HFFc6 (cell line): ENCODE results near the gene EDEM1. TPM values are rescaled to one million over a fixed set of nuclear protein-coding genes. Genes with fewer than 3 reads are reported as not detected.

Experiments
- DNase-seq: peaks from one replicate; pipeline ENCODE4 v3.0.0-alpha.2; 2018
- H3K27ac Mint-ChIP-seq: 2 replicates; pipeline ENCODE4 v1.8.0; 2020; ENCODE audit warnings: mild to moderate bottlenecking, mixed read lengths
- H3K27me3 Mint-ChIP-seq: 2 replicates; pipeline ENCODE4 v1.8.0; 2021; ENCODE audit warnings: mild to moderate bottlenecking, moderate library complexity, mixed read lengths; ENCODE audit not compliant: insufficient read depth
- H3K36me3 Mint-ChIP-seq: 2 replicates; pipeline ENCODE4 v1.8.0; 2021; ENCODE audit warnings: low read depth, mixed read lengths
- H3K4me1 Mint-ChIP-seq: 2 replicates; pipeline ENCODE4 v1.8.0; 2020; ENCODE audit warnings: low read depth, mixed read lengths
- H3K4me3 Mint-ChIP-seq: 2 replicates; pipeline ENCODE4 v1.8.0; 2020; ENCODE audit warnings: mild to moderate bottlenecking, moderate library complexity, mixed read lengths
- H3K9me3 Mint-ChIP-seq: 2 replicates; pipeline ENCODE4 v1.8.0; 2020; ENCODE audit warnings: mild to moderate bottlenecking, mixed read lengths
- total RNA-seq, 6 experiments: library from RNA; stranded (reverse); fragmentation: NEBNext Ultra II Directional; extraction: Animal tissue kit (Norgen Biotek cat#: 25700); gene quantifications; 2 replicates in 1 of 6; 3 replicates in 5 of 6; pipeline ENCODE4 v1.2.3, GENCODE V29; 2021
- TF ChIP-seq, protein P1 (sequence below): fragments of 200-600 bp; sonication (generic); IDR thresholded peaks from 2 replicates; pipeline ENCODE4 v1.5.0; 2021; ENCODE audit warnings: antibody characterized with exemption, mild to moderate bottlenecking

Gene EDEM1
- total RNA-seq, 6 experiments from 2014 or later: 47.6 to 56.4 (median 52.0) TPM

DNA sequence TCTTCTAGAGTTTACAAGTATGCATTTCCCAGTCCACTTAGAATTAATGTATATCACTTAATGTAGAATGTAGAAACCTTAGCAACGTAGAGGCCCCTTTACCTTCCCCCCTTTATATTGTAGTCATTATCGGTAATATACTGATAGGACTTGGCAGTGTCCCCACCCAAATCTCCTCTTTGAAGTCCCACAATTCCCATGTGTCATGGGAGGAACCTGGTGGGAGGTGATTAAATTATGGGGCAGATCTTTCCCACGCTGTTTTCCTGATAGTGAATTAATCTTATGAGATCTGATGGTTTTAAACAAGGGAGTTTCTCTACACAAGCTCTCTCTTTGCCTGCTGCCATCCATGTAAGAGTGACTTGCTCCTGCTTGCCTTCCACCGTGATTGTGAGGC, 34.4 kb upstream of the EDEM1 start:
- Mint-ChIP-seq H3K36me3 (no peaks in the 10 kb centered on the region), H3K27ac (no peak overlapping the region), H3K4me1 (peaks cover 22% of the 10 kb centered on the region), H3K9me3 (no peaks in the 10 kb centered on the region), H3K27me3 (no peaks in the 10 kb centered on the region), H3K4me3 (no peak overlapping the region)
- DNase-seq: no peak
- TF ChIP-seq, protein P1, sequence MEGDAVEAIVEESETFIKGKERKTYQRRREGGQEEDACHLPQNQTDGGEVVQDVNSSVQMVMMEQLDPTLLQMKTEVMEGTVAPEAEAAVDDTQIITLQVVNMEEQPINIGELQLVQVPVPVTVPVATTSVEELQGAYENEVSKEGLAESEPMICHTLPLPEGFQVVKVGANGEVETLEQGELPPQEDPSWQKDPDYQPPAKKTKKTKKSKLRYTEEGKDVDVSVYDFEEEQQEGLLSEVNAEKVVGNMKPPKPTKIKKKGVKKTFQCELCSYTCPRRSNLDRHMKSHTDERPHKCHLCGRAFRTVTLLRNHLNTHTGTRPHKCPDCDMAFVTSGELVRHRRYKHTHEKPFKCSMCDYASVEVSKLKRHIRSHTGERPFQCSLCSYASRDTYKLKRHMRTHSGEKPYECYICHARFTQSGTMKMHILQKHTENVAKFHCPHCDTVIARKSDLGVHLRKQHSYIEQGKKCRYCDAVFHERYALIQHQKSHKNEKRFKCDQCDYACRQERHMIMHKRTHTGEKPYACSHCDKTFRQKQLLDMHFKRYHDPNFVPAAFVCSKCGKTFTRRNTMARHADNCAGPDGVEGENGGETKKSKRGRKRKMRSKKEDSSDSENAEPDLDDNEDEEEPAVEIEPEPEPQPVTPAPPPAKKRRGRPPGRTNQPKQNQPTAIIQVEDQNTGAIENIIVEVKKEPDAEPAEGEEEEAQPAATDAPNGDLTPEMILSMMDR: no peak

DNA sequence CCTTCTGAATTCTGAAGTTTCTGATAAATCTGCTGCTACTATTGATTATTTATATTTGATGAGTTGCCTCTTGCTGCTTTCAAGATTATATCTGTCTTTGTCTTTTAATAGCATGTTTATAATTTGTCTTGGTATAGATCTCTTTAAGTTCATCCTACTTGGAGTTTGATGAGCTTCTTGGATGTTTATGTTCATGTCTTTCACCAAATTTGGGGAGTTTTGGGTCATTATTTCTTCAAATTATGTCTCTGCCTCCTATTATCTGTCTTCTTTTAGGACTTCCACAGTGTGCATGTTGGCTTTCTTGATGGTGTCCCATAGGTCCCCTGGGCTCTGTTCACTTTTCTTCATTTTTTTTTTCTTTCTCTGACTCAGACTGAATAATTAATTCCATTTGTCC, 32.3 kb upstream of the EDEM1 start:
- H3K4me3 Mint-ChIP-seq: no peak overlapping the region
- TF ChIP-seq, protein P1: no peak
- H3K27me3 Mint-ChIP-seq: no peaks in the 10 kb centered on the region
- H3K36me3 Mint-ChIP-seq: no peaks in the 10 kb centered on the region
- peaks cover 19% of the 10 kb centered on the region for H3K4me1 Mint-ChIP-seq
- no peak for DNase-seq
- no peaks in the 10 kb centered on the region for H3K9me3 Mint-ChIP-seq
- no peak overlapping the region for H3K27ac Mint-ChIP-seq

DNA sequence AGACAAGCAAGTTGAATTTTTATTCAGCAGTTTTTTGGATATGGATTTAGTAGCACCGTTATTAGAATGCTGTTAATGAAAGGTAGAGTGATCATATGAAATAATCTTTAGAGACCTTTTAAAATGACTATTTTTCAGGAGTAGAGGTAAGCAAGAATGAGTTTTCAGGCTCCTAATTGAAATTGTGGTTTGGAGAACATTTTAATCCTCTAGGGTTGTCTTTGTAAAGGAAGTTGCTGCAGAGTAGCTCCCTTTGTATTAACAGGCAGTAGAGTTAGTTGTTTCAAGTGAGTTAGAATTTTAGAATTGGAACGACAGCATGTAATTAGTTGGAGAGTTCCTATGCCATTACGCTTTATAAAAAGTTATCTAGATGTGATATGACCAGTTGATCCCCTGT, 27.2 kb upstream of the EDEM1 start:
- no peak overlapping the region for H3K4me3 Mint-ChIP-seq
- TF ChIP-seq, protein P1: no peak
- DNase-seq: no peak
- no peaks in the 10 kb centered on the region for H3K36me3 Mint-ChIP-seq
- peaks cover 43% of the 10 kb centered on the region for H3K4me1 Mint-ChIP-seq
- H3K27me3 Mint-ChIP-seq: peaks cover 2% of the 10 kb centered on the region; the same call in 1 of the 2 replicates
- no peak overlapping the region for H3K27ac Mint-ChIP-seq
- H3K9me3 Mint-ChIP-seq: no peaks in the 10 kb centered on the region

DNA sequence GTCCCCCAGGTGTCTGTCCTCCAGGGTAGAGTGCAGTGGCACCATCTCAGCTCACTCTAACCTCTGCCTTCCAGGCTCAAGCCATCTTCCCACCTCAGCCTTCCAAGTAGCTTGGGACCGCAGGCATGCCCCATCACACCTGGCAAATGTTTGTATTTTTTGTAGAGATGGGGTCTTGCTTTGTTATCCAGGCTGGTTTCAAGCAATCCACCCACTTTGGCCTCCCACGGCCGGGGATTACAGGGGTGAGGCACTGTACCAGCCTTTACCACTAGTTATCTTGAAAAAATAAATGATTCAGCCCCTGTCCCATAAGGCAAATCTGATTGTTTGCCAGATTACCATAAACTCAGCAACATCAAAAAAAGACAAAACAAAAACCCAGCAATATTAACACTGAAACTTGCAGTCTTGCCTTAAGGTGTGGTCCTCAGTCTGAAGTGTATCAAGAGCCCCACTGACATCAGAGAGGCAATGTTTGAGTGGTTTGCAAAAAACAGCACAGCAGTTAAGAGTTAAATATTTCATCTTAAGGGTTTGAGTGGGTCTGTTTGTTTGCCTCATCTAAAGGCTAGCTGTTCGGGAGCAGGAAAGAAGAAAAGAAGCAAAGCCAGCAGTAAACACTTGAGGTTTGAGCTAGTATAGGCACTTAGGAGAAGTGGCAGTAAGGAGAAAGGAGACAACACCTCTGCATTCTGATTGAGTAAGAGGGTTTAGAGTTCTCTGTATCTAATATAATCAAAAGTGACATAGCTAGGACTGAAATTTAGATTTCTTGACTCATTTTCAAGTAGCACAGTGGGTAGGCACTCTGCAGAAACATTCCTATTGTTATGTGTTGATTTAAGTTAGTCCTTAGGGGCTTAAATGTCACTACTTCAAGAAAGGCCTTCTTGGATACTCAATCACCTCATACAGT, 26.3 kb upstream of the EDEM1 start:
- Mint-ChIP-seq H3K4me1 (peaks cover 42% of the 10 kb centered on the region), H3K9me3 (no peaks in the 10 kb centered on the region), H3K27me3 (peaks cover 2% of the 10 kb centered on the region; the same call in 1 of the 2 replicates), H3K4me3 (no peak overlapping the region; the same call in 1 of the 2 replicates), H3K36me3 (no peaks in the 10 kb centered on the region), H3K27ac (peak overlapping the region; percentile 73)
- TF ChIP-seq, protein P1: no peak
- peak; percentile 19 for DNase-seq

DNA sequence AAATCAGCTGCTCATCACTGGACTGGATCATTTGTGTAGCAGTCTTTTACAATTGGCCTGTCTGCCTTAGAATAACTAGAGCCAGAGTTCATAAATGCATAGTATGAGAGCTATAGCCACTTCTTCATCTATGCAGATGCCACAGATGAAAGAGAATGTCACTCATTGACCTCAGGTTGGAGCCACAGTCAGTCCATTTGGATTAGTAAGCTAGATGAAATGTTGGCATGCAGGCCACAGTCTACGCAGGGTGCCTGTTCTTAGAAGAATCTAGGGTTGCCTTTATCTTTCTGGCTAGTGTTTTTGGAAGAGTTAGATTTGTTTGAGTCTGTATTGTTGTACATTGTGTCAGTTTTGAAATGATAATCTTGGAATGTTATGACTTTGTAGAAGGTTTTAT, 25.4 kb upstream of the EDEM1 start:
- H3K9me3 Mint-ChIP-seq: no peaks in the 10 kb centered on the region
- no peaks in the 10 kb centered on the region for H3K36me3 Mint-ChIP-seq
- peaks cover 47% of the 10 kb centered on the region for H3K4me1 Mint-ChIP-seq
- H3K4me3 Mint-ChIP-seq: peak overlapping the region; percentile 20; the same call in 1 of the 2 replicates
- H3K27ac Mint-ChIP-seq: peak overlapping the region; percentile 73
- TF ChIP-seq, protein P1: no peak
- peaks cover 2% of the 10 kb centered on the region; the same call in 1 of the 2 replicates for H3K27me3 Mint-ChIP-seq
- peak; percentile 75 for DNase-seq
